NT2/D1 (cell line): ENCODE results near the gene COL4A5.
A peak's percentile ranks its signal among the peaks of the same experiment; 100 is the strongest.

ENCODE experiments used
- DNase-seq: peaks from one replicate; pipeline ENCODE4 v3.0.0-alpha.2; 2011; ENCODE audit warnings: low read depth, low spot score
- H3K27me3 ChIP-seq: 2 replicates; pipeline ENCODE4 v1.6.0; 2011; ENCODE audit warnings: mild to moderate bottlenecking; ENCODE audit not compliant: insufficient read length, insufficient read depth
- H3K36me3 ChIP-seq: 2 replicates; pipeline ENCODE4 v1.6.1; 2011; ENCODE audit warnings: mild to moderate bottlenecking, low read length, mixed read lengths; ENCODE audit not compliant: insufficient read depth, insufficient read length
- H3K4me1 ChIP-seq: 2 replicates; pipeline ENCODE4 v1.5.1; 2011; ENCODE audit not compliant: insufficient read depth, insufficient read length
- H3K4me3 ChIP-seq: 2 replicates; pipeline ENCODE4 v1.5.1; 2011; ENCODE audit warnings: low read depth; ENCODE audit not compliant: insufficient read length
- H3K9ac ChIP-seq: 2 replicates; pipeline ENCODE4 v1.6.0; 2011; ENCODE audit warnings: low read depth; ENCODE audit not compliant: insufficient read length
- H3K9me3 ChIP-seq: 2 replicates; pipeline ENCODE4 v1.5.1; 2011; ENCODE audit warnings: mild to moderate bottlenecking, low read length; ENCODE audit not compliant: insufficient read depth
- SUZ12 ChIP-seq: IDR thresholded peaks from 2 replicates; pipeline ENCODE4 v1.6.1; 2011; ENCODE audit not compliant: insufficient read length, insufficient read depth; ENCODE audit errors: extremely low read depth
- YY1 ChIP-seq: IDR thresholded peaks from 2 replicates; pipeline ENCODE4 v1.6.1; 2011; ENCODE audit not compliant: insufficient read length, insufficient read depth
- ZNF274 ChIP-seq: IDR thresholded peaks from 2 replicates; pipeline ENCODE4 v1.6.1; 2011; ENCODE audit warnings: mild to moderate bottlenecking, low read depth, low read length

The COL4A5 gene

DNA sequence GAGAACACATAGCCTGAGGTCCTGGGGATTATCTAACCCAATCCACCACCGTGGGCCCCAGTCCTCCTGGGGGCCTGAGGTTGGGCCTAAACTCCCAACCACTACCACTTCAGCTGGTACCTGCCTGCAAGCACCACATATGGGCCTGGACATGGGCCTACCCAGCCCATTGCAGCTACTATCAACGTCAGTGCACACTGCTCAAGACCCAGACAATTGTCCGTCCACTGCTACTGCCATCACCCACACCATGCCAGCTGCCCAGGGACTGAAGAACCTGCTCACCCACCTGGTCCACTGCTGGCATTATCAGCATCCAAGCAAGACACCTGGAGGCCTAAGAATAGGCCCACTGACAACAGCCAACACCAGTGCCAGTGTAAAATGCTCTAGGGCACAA is 88.1 kb downstream of the COL4A5 start:
- no peaks in the 10 kb centered on the region for H3K4me1 ChIP-seq
- no peak for DNase-seq
- no peak for TF ChIP-seq ZNF274
- TF ChIP-seq YY1 = no peak
- no peak for TF ChIP-seq SUZ12
- peaks cover 15% of the 10 kb centered on the region; the same call in 1 of the 2 replicates for H3K9me3 ChIP-seq
- no peak overlapping the region for H3K9ac ChIP-seq
- H3K27me3 ChIP-seq = no peaks in the 10 kb centered on the region
- peaks cover 3% of the 10 kb centered on the region for H3K36me3 ChIP-seq
- no peak overlapping the region for H3K4me3 ChIP-seq

DNA sequence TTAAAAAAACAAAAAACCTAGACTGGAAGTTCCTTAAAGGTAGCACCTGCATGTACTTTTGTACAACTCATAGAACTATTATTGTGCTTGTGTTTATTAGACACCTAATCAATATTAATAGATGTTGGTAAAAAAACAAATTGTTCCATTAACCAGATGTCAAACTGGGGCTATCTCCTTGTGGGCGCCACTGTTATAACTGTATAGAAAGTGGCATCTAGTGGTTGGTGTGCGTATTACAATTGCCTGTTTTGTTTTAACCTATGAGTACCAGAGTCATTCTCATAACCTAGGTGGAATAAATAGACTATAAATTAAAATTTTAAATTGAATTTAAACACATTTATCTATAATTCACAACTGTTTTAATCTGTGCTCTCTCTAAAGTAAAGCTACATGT is 97.4 kb downstream of the COL4A5 start:
- no peaks in the 10 kb centered on the region for H3K9me3 ChIP-seq
- no peak for DNase-seq
- no peaks in the 10 kb centered on the region for H3K4me1 ChIP-seq
- H3K36me3 ChIP-seq = no peaks in the 10 kb centered on the region
- H3K4me3 ChIP-seq = no peak overlapping the region
- H3K27me3 ChIP-seq = no peaks in the 10 kb centered on the region
- no peak overlapping the region for H3K9ac ChIP-seq
- TF ChIP-seq SUZ12 (no peak), YY1 (no peak), ZNF274 (no peak)

DNA sequence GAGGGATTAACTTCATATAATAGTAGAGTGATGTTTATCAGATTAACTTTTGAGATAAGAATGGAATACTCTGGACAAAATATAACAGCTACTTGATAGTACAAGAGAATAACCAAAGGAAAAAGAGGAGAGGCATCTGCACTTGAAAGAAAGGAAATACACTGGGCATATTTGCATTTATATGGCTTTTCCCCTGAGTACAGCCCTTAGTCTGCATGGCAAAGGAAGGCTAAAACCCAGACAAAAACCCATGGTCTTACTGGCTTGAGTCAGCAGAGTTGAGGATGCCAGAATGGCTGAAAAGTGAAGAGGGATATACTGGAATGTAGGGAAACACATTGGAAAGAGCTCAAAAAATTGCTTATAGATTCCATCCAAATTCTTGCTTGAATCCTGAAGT is 101.6 kb downstream of the COL4A5 start:
- TF ChIP-seq SUZ12 (no peak), ZNF274 (no peak), YY1 (no peak)
- H3K4me1 ChIP-seq = no peaks in the 10 kb centered on the region
- DNase-seq = peak; percentile 63
- no peak overlapping the region for H3K9ac ChIP-seq
- no peaks in the 10 kb centered on the region for H3K36me3 ChIP-seq
- H3K9me3 ChIP-seq = no peaks in the 10 kb centered on the region
- H3K4me3 ChIP-seq = no peak overlapping the region
- no peaks in the 10 kb centered on the region for H3K27me3 ChIP-seq

DNA sequence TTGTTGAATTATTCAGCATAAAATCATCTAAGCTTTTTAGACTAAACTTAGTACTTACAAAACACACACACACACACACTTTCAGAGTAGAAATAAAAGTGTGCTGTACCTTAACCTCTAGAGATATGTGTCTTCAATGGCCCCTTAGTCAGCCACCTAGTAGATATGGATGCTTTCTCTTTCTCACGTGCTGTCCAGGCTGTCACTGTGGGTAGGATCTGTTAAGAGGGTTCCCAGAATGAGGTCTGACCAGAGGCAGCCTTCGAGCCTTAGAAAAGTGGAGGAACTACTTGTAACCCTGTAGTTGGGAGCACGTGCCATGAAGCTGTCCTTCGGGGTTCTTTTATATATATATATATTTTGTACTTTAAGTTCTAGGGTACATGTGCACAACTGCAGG is 117.9 kb downstream of the COL4A5 start:
- no peak for DNase-seq
- no peaks in the 10 kb centered on the region for H3K27me3 ChIP-seq
- H3K9me3 ChIP-seq = no peaks in the 10 kb centered on the region
- H3K4me3 ChIP-seq = no peak overlapping the region
- H3K36me3 ChIP-seq = peaks cover 5% of the 10 kb centered on the region
- H3K4me1 ChIP-seq = no peaks in the 10 kb centered on the region
- no peak overlapping the region for H3K9ac ChIP-seq
- TF ChIP-seq YY1 = no peak
- no peak for TF ChIP-seq SUZ12
- no peak for TF ChIP-seq ZNF274

DNA sequence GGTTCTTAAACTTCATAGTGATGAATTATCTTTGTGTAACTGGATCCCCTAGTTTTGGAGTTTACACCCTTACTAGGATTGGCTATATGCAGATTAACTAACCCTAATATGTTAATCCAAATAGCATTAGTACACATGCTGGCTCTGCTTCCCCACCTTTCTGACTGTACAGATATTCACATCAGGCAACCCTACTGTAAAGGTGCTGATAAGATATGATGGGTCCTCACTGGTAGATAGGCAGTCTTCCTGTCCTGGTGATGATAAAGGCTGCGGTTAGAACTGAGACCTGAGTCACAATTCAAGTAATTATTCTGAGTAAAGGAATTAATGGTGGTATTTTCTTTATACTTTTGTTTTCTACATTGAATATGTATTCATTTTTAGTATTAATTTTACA is 118.6 kb downstream of the COL4A5 start:
- no peak overlapping the region for H3K9ac ChIP-seq
- TF ChIP-seq YY1 = no peak
- TF ChIP-seq ZNF274 = no peak
- no peak for TF ChIP-seq SUZ12
- H3K27me3 ChIP-seq = no peaks in the 10 kb centered on the region
- H3K36me3 ChIP-seq = peaks cover 5% of the 10 kb centered on the region
- H3K9me3 ChIP-seq = no peaks in the 10 kb centered on the region
- no peak for DNase-seq
- no peaks in the 10 kb centered on the region for H3K4me1 ChIP-seq
- no peak overlapping the region for H3K4me3 ChIP-seq

DNA sequence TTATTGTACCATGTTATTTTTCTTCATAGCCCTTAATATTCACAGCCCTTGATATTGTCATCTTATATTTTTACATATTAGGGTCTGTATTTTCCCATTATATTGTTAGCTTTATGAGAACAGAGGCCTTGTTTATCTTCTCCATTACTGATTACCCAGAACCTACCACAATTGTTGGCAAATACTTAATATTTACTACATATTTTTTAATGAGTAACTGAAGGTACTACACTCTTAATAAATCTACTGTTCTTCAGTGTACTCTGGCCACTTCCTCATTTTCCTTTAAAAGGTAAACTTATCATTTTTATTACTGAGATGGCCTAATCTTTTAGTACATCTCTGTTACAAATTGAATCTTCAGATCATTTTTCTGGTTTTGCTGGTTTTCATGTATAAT is 133.5 kb downstream of the COL4A5 start:
- DNase-seq = no peak
- TF ChIP-seq YY1 (no peak), SUZ12 (no peak), ZNF274 (no peak)
- Histone ChIP-seq H3K27me3 (no peaks in the 10 kb centered on the region), H3K36me3 (peaks cover 1% of the 10 kb centered on the region), H3K9me3 (no peaks in the 10 kb centered on the region), H3K9ac (no peak overlapping the region), H3K4me3 (no peak overlapping the region), H3K4me1 (no peaks in the 10 kb centered on the region)

DNA sequence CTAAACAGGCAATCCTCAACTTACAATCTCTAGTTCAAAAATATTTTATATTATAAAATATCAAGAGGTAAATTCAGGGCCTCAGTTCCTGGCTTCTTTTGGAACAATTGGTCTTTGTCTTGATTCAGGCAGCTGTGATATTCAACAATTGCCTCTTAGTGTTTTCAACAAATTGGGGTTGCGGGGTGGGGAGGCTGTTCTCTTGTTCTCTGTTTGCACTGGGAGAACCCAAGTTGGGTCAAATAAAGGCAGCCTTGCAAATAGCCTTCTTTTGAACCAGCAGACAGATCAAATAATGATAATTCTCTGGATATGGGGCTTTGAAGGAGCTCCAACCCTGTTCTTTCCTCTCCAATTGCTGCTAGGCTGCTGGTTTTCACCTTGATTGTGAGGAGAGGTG is 142.5 kb downstream of the COL4A5 start:
- Histone ChIP-seq H3K36me3 (peaks cover 14% of the 10 kb centered on the region), H3K4me3 (no peak overlapping the region), H3K9me3 (no peaks in the 10 kb centered on the region), H3K27me3 (no peaks in the 10 kb centered on the region), H3K4me1 (no peaks in the 10 kb centered on the region), H3K9ac (no peak overlapping the region)
- TF ChIP-seq ZNF274 = no peak
- no peak for TF ChIP-seq SUZ12
- no peak for TF ChIP-seq YY1
- no peak for DNase-seq
